ENCODE data around the gene SIM2.

DNA sequence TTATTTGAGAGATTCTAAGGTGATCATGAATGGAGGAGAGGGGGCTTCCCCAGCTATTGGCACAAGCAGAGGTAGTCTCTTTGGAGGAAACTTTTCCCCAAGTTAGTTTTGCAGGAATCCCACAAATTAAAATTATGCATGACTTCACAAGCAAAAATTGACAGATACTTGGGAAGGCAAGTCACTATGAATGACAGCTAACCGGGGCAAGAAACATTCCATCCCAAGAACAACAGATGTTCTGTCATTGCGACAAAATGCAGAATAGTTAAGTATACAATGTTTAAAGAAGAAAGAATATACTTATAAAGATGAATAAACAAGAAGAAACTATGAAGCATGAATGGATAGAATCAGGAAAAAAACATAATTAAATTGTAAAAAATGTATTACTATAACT, 27.1 kb upstream of the SIM2 start:
- TF ChIP-seq, protein P1, sequence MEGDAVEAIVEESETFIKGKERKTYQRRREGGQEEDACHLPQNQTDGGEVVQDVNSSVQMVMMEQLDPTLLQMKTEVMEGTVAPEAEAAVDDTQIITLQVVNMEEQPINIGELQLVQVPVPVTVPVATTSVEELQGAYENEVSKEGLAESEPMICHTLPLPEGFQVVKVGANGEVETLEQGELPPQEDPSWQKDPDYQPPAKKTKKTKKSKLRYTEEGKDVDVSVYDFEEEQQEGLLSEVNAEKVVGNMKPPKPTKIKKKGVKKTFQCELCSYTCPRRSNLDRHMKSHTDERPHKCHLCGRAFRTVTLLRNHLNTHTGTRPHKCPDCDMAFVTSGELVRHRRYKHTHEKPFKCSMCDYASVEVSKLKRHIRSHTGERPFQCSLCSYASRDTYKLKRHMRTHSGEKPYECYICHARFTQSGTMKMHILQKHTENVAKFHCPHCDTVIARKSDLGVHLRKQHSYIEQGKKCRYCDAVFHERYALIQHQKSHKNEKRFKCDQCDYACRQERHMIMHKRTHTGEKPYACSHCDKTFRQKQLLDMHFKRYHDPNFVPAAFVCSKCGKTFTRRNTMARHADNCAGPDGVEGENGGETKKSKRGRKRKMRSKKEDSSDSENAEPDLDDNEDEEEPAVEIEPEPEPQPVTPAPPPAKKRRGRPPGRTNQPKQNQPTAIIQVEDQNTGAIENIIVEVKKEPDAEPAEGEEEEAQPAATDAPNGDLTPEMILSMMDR (IDR thresholded peaks at IDR 0.05), result no peak
- TF ChIP-seq POLR2AphosphoS5 (IDR thresholded peaks at IDR 0.05) (no peak), EP300 (IDR thresholded peaks at IDR 0.05) (no peak)

All from suprapubic skin (tissue), 4 donors.